NB4 (cell line): ENCODE results near the gene ALDH3B2.

Experiments used
- POLR2A ChIP-seq: IDR thresholded peaks from 2 replicates; pipeline ENCODE4 v1.6.1; 2011; ENCODE audit warnings: mild to moderate bottlenecking; ENCODE audit not compliant: insufficient read length; ENCODE audit errors: extremely low read depth
- TF ChIP-seq, protein P1 (sequence below): IDR thresholded peaks from one replicate; pipeline ENCODE4 v1.5.1; 2012; ENCODE audit warnings: low read depth, low read length

GRCh38 chr11:67639438-67639859, 35.0 kb downstream of the ALDH3B2 start, which contains the start of gene TBX10:
- TF ChIP-seq, protein P1, sequence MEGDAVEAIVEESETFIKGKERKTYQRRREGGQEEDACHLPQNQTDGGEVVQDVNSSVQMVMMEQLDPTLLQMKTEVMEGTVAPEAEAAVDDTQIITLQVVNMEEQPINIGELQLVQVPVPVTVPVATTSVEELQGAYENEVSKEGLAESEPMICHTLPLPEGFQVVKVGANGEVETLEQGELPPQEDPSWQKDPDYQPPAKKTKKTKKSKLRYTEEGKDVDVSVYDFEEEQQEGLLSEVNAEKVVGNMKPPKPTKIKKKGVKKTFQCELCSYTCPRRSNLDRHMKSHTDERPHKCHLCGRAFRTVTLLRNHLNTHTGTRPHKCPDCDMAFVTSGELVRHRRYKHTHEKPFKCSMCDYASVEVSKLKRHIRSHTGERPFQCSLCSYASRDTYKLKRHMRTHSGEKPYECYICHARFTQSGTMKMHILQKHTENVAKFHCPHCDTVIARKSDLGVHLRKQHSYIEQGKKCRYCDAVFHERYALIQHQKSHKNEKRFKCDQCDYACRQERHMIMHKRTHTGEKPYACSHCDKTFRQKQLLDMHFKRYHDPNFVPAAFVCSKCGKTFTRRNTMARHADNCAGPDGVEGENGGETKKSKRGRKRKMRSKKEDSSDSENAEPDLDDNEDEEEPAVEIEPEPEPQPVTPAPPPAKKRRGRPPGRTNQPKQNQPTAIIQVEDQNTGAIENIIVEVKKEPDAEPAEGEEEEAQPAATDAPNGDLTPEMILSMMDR, result no peak
- no peak for TF ChIP-seq POLR2A
